Tibial nerve (tissue), 4 donors: ENCODE results near the gene PDE6H.

Experiments used
- EP300 ChIP-seq, 2 donors: sonication (generic); formaldehyde crosslinking; IDR thresholded peaks; one replicate each; pipeline ENCODE4 v1.6.1; 2017; ENCODE audit warnings: antibody characterized with exemption in 2 of 2, mild to moderate bottlenecking in 1 of 2
- POLR2A ChIP-seq, 2 donors: fragments of 450-650 bp; IDR thresholded peaks; one replicate each; pipeline ENCODE4 v1.6.1; 2017; ENCODE audit warnings: antibody characterized with exemption in 2 of 2, mild to moderate bottlenecking in 2 of 2, moderate library complexity in 2 of 2
- TF ChIP-seq, protein P1 (sequence below), 5 experiments: fragments of 200-600 bp in 3 of 5; fragments of 450-650 bp in 2 of 5; sonication (generic) in 3 of 5; IDR thresholded peaks; one replicate each; pipeline ENCODE4 v1.5.1; 2016 to 2019; ENCODE audit warnings: antibody characterized with exemption in 5 of 5, mild to moderate bottlenecking in 3 of 5, moderate library complexity in 2 of 5

- TF ChIP-seq, protein P1, sequence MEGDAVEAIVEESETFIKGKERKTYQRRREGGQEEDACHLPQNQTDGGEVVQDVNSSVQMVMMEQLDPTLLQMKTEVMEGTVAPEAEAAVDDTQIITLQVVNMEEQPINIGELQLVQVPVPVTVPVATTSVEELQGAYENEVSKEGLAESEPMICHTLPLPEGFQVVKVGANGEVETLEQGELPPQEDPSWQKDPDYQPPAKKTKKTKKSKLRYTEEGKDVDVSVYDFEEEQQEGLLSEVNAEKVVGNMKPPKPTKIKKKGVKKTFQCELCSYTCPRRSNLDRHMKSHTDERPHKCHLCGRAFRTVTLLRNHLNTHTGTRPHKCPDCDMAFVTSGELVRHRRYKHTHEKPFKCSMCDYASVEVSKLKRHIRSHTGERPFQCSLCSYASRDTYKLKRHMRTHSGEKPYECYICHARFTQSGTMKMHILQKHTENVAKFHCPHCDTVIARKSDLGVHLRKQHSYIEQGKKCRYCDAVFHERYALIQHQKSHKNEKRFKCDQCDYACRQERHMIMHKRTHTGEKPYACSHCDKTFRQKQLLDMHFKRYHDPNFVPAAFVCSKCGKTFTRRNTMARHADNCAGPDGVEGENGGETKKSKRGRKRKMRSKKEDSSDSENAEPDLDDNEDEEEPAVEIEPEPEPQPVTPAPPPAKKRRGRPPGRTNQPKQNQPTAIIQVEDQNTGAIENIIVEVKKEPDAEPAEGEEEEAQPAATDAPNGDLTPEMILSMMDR (IDR thresholded peaks at IDR 0.05): no peak
- no peak for TF ChIP-seq POLR2A (IDR thresholded peaks at IDR 0.05)
- no peak for TF ChIP-seq EP300 (IDR thresholded peaks at IDR 0.05)
These were observed 15.9 kb upstream of the PDE6H start for GRCh38 chr12:14956905-14957304.
